PC-9 (cell line): ENCODE measurements around the gene GAB4. TPM values are rescaled to one million over a fixed set of nuclear protein-coding genes. Genes with fewer than 3 reads are reported as not detected.
"Not testable (repeated sequence)": the region's sequence is repeated elsewhere in the genome, so short reads cannot be mapped to it uniquely, and the experiment has no call there.

Source experiments
- BruUV-seq: library from RNA; stranded (reverse); fragments of 400-500 nt; replicated peaks from 2 replicates; lab custom pipeline; 2021; lab: Mats Ljungman, UMichigan
- CTCF ChIA-PET: fragments of 300-600 bp; sonication (Branson Sonifier 250); formaldehyde crosslinking; loops from one replicate; lab custom pipeline; 2022; ENCODE audit warnings: antibody characterized with exemption; lab: Charles Lee
- POLR2A ChIA-PET: fragments of 300-600 bp; sonication (Branson Sonifier 250); formaldehyde crosslinking; loops from one replicate; lab custom pipeline; 2022; ENCODE audit warnings: antibody characterized with exemption; ENCODE audit not compliant: unreplicated experiment; lab: Charles Lee
- DNase-seq, 2 experiments: peaks; one replicate each; pipeline versions ENCODE4 v3.0.0 to v3.0.0-alpha.2; 2015 to 2022; ENCODE audit warnings: mixed read lengths in 1 of 2
- H2AFZ ChIP-seq: fragments of 200-600 bp; sonication (generic); 2 replicates; pipeline ENCODE4 v1.8.1; 2017; ENCODE audit warnings: antibody characterized with exemption
- H3F3A ChIP-seq: fragments of 200-600 bp; sonication (generic); 2 replicates; pipeline ENCODE4 v1.8.1; 2017; ENCODE audit warnings: antibody characterized with exemption, mild to moderate bottlenecking, low read depth; ENCODE audit not compliant: insufficient read depth
- H3K27ac ChIP-seq: fragments of 200-600 bp; sonication (generic); 2 replicates; pipeline ENCODE4 v1.6.1; 2016; ENCODE audit warnings: mixed run types
- H3K27me3 ChIP-seq: fragments of 200-600 bp; sonication (generic); 2 replicates; pipeline ENCODE4 v1.6.1; 2016; ENCODE audit warnings: low read depth, mixed run types; ENCODE audit not compliant: insufficient read depth
- H3K36me3 ChIP-seq: fragments of 200-600 bp; sonication (generic); 2 replicates; pipeline ENCODE4 v1.6.1; 2016; ENCODE audit warnings: low read depth, mixed run types
- H3K4me1 ChIP-seq: fragments of 200-600 bp; sonication (generic); replicated peaks from 2 replicates; pipeline ENCODE4 v1.6.1; 2016; ENCODE audit warnings: mixed run types; ENCODE audit not compliant: insufficient read depth
- H3K4me2 ChIP-seq: fragments of 200-600 bp; sonication (generic); 2 replicates; pipeline ENCODE4 v1.6.1; 2017; ENCODE audit warnings: mixed run types
- H3K4me3 ChIP-seq: fragments of 200-600 bp; sonication (generic); 2 replicates; pipeline ENCODE4 v1.6.1; 2016; ENCODE audit warnings: mixed run types
- H3K79me2 ChIP-seq: fragments of 200-600 bp; sonication (generic); 2 replicates; pipeline ENCODE4 v1.6.1; 2017; ENCODE audit warnings: low read depth, mixed run types
- H3K9me2 ChIP-seq: fragments of 200-600 bp; sonication (generic); 2 replicates; pipeline ENCODE4 v1.8.1; 2017; ENCODE audit warnings: mild to moderate bottlenecking; ENCODE audit not compliant: insufficient read depth
- H3K9me3 ChIP-seq: fragments of 200-600 bp; sonication (generic); 2 replicates; pipeline ENCODE4 v1.8.1; 2016; ENCODE audit warnings: low read depth; ENCODE audit not compliant: insufficient read depth
- H4K20me1 ChIP-seq: fragments of 200-600 bp; sonication (generic); 2 replicates; pipeline ENCODE4 v1.8.1; 2017; ENCODE audit not compliant: insufficient read depth
- EZH2 ChIP-seq: fragments of 200-600 bp; sonication (generic); IDR thresholded peaks from 2 replicates; pipeline ENCODE4 v1.8.0; 2017; ENCODE audit warnings: antibody characterized with exemption, low read depth
- intact Hi-C: fragments of 100-400 bp; cut with micrococcal nuclease; formaldehyde crosslinking; loops from one replicate; pipeline ENCODE4 v1.10.0; 2022; ENCODE audit not compliant: unreplicated experiment
- total RNA-seq: library from RNA; stranded (reverse); gene quantifications from 2 replicates; pipeline ENCODE4 v1.2.3, GENCODE V29; 2021
- TF ChIP-seq, protein P1 (sequence below): fragments of 200-600 bp; sonication (generic); conservative IDR thresholded peaks from 2 replicates; pipeline ENCODE4 v1.6.1; 2017; ENCODE audit warnings: mixed run types, antibody characterized with exemption, mild to moderate bottlenecking, moderate library complexity

GAB4 gene
- total RNA-seq, 1 experiment from 2014 or later, result not detected

DNA sequence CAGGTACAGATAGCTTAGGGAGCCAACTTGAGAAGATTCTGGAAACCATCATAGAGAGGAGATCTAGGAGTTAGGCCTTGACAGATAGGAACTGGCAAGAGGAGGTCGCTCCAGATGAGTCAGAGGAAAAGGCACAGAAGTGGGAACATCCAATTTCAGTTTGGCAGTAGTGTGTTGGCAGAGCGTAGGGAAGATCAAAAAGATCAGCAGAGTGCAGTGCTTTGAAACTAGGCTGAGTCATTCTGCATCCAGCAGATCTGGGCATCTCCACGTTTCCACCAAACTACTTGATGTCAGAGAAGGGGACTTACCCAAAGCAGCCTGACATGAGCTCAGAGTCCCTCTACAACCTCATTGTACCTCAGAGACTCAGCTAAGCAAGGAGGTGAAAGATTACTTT lies 58.5 kb downstream of the GAB4 start:
- ChIA-PET CTCF (no interaction called here), POLR2A (no interaction called here)
- H3K27me3 ChIP-seq, result peaks cover 2% of the 10 kb centered on the region; the same call in 1 of the 2 replicates
- no peaks in the 10 kb centered on the region for H3F3A ChIP-seq
- H3K79me2 ChIP-seq, result no peaks in the 10 kb centered on the region
- H3K4me2 ChIP-seq, result no peak overlapping the region
- H4K20me1 ChIP-seq, result no peaks in the 10 kb centered on the region
- no peaks in the 10 kb centered on the region for H3K9me2 ChIP-seq
- DNase-seq, result no peak
- no peaks in the 10 kb centered on the region for H3K4me1 ChIP-seq
- H3K4me3 ChIP-seq, result no peak overlapping the region
- no peak overlapping the region for H2AFZ ChIP-seq
- intact Hi-C loops, result no loop called here
- no peak overlapping the region for H3K27ac ChIP-seq
- no peak for TF ChIP-seq EZH2
- TF ChIP-seq, protein P1, sequence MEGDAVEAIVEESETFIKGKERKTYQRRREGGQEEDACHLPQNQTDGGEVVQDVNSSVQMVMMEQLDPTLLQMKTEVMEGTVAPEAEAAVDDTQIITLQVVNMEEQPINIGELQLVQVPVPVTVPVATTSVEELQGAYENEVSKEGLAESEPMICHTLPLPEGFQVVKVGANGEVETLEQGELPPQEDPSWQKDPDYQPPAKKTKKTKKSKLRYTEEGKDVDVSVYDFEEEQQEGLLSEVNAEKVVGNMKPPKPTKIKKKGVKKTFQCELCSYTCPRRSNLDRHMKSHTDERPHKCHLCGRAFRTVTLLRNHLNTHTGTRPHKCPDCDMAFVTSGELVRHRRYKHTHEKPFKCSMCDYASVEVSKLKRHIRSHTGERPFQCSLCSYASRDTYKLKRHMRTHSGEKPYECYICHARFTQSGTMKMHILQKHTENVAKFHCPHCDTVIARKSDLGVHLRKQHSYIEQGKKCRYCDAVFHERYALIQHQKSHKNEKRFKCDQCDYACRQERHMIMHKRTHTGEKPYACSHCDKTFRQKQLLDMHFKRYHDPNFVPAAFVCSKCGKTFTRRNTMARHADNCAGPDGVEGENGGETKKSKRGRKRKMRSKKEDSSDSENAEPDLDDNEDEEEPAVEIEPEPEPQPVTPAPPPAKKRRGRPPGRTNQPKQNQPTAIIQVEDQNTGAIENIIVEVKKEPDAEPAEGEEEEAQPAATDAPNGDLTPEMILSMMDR, result no peak
- H3K36me3 ChIP-seq, result no peaks in the 10 kb centered on the region
- H3K9me3 ChIP-seq, result no peaks in the 10 kb centered on the region
- BruUV-seq, result no TSS peak

DNA sequence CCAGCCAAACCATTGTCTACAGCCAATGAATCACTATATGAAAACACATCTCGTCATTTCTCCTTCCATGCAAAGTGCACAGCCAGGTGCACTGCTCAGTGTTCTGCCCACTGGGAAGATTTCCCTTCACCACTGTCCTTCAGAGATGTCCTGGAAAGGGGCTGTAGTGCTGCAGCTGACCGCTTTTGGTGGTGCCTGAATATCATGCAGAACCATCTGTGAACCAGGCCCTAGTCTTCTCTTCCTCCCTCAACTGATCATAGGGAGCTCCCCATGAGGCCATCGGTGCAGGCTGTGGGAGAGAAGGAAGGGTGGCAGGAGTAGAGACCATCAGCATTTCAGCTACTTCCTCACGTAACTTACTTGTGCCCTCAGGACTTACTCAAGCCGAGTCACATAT lies 70.2 kb downstream of the GAB4 start:
- DNase-seq, result no peak
- Histone ChIP-seq H2AFZ (no peak overlapping the region), H3K4me2 (no peak overlapping the region), H3K4me1 (no peaks in the 10 kb centered on the region), H3K27ac (no peak overlapping the region), H3K36me3 (no peaks in the 10 kb centered on the region), H3F3A (no peaks in the 10 kb centered on the region), H3K27me3 (no peaks in the 10 kb centered on the region; the same call in 1 of the 2 replicates), H3K4me3 (no peak overlapping the region), H3K9me3 (no peaks in the 10 kb centered on the region), H3K79me2 (no peaks in the 10 kb centered on the region), H3K9me2 (no peaks in the 10 kb centered on the region), H4K20me1 (no peaks in the 10 kb centered on the region)
- intact Hi-C loops, result no loop called here
- TF ChIP-seq, protein P1, result no peak
- TF ChIP-seq EZH2, result no peak
- ChIA-PET POLR2A (no interaction called here), CTCF (no interaction called here)
- BruUV-seq, result no TSS peak

DNA sequence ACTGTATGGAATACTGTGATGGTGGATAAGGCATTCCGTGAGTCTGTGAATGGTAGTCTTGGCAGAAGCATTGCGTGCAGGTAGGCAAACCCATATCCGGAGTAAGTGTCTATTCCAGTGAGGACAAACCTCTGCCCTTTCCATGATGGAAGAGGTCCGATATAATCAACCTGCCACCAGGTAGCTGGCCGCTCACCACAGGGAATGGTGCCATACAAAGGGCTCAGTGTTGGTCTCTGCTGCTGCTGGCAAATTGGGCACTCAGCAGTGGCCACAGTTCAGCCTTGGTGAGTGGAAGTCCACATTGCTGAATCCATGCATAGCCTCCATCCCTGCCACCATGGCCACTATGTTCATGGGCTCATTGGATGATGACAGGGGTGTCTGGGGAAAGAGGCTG lies 70.8 kb downstream of the GAB4 start:
- intact Hi-C loops, H3K36me3 ChIP-seq, H3K4me2 ChIP-seq, H3K4me3 ChIP-seq, H3K27me3 ChIP-seq, H3K9me3 ChIP-seq, H3F3A ChIP-seq, H2AFZ ChIP-seq, H3K9me2 ChIP-seq, POLR2A ChIA-PET, H3K79me2 ChIP-seq, BruUV-seq, DNase-seq, H3K4me1 ChIP-seq, H4K20me1 ChIP-seq, CTCF ChIA-PET, H3K27ac ChIP-seq: not testable (repeated sequence)

DNA sequence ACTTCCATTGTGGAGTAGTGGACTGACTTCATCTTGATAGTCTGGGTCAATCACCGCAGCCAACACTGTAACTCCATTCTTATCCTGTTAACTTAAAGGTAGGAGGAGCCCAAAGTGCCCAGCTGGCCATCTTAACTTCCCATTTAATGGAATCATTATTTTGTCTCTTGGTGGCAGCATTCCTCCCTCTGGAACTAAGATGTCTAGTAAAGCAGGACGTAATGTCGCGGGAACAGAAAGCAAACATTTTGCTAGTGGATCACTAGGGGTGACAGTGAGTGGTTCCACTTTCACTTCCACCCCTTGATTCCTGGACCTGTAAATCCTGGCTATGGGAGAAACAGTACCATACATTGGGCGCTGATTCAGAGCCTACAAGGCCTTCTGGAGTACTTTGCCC lies 71.4 kb downstream of the GAB4 start:
- Histone ChIP-seq H3K27me3 (no peaks in the 10 kb centered on the region; the same call in 1 of the 2 replicates), H3K4me1 (no peaks in the 10 kb centered on the region), H3K4me3 (no peak overlapping the region), H4K20me1 (no peaks in the 10 kb centered on the region), H3K4me2 (no peak overlapping the region), H3K36me3 (no peaks in the 10 kb centered on the region), H2AFZ (no peak overlapping the region), H3F3A (no peaks in the 10 kb centered on the region), H3K79me2 (no peaks in the 10 kb centered on the region), H3K9me2 (no peaks in the 10 kb centered on the region), H3K27ac (no peak overlapping the region), H3K9me3 (no peaks in the 10 kb centered on the region)
- TF ChIP-seq EZH2, result no peak
- TF ChIP-seq, protein P1, result no peak
- ChIA-PET CTCF (no interaction called here), POLR2A (no interaction called here)
- BruUV-seq, result no TSS peak
- intact Hi-C loops, result no loop called here
- DNase-seq, result no peak
